Activated naive CD4-positive, alpha-beta T cell treated with Interleukin-2 at 50 U/mL for 16 hours (primary cell): ENCODE measurements around the gene EFR3B.

Experiments
- DNase-seq: peaks from one replicate; pipeline ENCODE4 v3.0.0-alpha.2; 2020

Gene EFR3B

DNA sequence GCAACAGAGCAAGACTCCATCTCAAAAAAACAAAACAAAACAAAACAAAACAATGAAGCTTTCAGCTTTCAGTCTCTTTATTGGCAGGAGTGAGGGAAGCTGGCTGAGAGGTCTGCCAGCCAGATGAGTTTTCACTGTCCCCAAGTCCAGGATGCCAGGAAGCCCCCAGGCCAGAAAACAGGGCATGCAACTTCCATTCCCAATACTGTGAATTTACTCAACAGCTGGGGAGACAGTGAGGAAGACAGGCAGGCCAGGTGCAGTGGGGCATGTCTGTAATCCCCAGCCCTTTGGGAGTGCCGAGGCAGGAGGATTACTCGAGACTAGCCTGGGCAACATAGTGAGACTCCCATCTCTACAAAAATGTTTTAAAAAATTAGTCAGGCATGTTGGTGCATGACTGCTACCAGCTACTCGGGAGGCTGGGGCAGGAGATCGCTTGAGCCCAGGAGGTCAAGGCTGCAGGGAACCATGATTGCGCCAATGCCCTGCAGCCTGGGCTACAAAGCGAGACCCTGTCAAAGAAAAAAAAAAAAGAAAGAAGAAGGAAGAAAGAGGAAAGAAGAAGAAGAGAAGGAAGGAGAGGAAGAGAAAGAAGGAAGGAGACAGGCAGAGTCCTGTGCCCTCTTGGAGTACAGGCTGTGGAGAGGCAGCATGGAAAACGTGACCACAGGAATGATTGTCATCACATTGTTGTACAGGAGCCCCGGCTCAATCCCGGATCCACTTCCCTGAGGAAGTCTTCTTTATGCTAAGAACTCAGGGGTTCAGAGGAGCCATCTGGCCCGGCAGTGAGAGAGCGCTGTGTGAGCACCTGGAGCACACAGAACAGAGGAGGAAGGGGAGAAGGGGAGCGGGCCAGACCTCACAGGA lies 155.7 kb downstream of the EFR3B start:
- DNase-seq, result no peak

DNA sequence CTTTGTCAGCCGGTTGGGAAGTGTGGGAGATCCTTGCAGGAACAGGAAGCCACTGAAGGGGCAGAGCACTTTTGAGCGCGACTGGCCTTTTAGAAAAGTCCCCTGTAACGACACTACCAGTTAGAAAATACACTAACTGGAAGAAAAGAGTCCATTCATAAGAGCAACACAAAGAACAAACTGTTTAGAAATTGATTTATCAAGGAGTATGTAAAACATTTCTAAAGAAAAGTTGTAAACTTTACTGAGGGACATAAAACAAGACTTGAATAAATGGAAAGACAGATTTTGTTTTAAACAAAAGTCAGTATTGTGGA lies 156.3 kb downstream of the EFR3B start:
- DNase-seq, result no peak

DNA sequence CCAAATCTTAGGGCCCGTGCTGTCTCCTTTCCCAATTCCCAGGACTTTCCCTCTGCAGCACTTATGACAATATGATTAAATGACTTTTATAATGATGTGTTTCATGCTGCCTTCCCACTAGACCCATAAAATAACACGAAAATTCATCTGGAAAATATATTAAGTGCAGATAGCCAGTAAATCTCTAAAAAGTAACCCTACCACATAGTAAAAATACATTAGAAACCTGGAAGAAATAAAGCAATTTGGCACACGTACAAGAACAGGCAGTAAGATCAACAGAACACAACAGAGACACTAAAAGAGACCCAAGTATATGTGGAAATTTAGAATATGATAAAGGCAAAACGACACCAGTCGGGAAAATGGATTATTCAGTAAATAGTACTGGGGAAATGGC lies 156.7 kb downstream of the EFR3B start:
- DNase-seq, result no peak

DNA sequence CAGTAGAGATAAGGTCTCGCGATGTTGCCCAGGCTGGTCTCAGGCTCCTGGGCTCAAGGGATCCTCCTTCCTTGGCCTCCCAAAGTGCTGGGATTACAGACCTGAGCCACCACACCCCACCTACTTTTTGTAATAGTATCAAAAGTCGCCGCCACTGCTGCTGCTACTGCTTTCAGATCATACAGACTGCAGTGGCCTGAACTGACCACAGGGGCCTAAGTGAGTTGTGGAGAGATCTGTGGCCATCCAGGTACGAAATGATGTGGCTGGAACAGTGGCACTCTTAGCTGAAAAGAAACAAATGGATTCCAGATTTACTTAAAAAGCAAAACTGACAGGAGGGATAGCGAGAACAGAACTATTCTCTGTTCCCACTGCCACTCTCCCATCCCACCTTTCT lies 159.4 kb downstream of the EFR3B start:
- no peak for DNase-seq

DNA sequence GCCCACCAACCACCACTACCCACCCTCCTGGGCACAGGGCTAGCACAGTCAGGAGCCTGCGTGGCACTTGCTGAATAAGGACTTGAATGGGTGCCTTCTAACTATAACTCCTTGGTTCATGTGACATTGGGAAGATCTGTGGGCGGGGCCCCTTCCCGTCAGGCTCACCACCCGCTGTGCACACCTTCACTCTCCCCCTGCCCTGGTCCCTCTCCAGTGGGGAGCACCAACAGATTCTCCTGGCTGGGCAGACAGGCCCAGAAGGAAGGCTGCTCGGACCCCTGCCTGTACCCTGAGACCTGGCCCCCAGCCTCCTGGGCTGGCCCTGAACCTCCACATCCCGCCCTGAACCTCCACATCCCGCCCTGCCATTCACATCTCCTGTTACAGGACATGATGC lies 159.9 kb downstream of the EFR3B start:
- DNase-seq, result no peak

DNA sequence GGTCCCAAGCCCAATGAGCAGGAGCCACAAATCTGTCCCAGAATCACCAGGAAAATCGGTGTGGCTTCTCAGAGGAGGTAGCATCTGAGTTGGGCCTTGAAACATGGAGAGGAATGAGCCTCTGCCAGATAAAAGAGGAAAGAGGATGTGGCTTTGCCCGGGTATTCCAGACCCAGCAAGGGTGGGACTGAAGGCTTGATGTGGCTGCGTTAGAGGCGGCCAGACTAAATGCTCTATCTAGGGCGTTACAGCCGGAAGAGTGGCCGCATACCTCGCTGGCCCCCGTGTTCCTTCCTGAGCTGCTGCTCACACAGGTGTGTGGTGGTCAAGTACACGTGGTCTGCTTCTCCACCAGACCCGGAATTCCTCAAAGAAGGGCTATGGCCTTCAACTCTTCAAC lies 160.4 kb downstream of the EFR3B start:
- no peak for DNase-seq

DNA sequence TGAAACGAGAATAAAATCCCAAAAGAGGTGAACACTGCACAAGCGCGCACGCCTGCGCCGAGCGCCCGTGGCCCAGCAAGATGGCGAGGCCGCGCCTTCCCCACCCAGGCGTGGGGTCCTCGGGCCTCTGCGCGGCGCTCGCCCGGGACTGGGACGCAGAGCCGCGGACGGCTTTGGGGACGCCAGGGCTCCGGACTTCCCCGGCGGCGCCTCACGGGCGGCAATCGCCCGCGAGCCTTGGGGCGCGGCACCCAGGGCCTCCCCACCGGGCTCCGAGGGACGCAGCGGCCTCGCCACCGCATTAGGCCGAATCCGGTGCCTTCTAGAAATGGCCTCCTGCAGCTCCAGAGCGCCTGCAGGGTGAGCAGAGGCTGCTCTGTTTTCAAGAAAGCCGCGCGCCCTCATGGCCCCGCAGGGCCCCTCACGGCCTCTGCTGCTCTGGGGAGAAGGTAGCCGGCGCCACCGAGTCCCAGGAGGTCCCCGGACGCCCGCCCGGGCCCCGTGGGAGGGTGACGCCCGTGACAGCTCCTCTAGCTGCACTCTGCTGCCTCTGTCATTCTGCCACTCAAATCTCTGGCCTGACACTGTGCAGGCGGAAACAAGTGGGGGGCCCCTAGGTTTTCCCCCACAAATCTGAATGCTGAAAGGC lies 162.4 kb downstream of the EFR3B start:
- DNase-seq, result peak; percentile 25

DNA sequence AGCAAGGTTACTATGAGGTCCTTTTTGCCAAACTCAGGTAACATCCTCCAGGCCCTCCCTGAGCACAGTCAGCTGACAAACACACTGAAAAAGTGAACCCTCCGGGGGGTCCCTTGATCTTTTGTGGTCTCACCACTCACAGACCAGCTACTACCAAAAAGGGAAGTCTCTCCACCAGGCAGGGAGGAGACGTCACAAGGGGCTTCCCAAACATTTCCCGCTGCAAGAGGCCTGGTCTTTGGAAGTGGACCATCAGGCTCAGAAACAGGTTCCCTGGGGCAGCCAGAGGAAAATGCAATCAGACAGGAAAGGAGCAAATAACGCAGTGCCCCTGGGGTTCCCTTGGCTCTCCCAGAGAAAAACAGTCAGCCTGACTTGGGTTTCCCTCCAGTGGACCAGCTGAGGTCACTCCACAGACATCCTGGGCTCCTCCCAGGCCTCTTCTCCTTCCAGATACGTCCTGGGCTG lies 165.2 kb downstream of the EFR3B start:
- no peak for DNase-seq
